Activated T-helper 1 cell treated with anti-CD3 and anti-CD28 coated beads, Interleukin-2, amount 50 U/mL, for 16 hours (primary cell): ENCODE data around the gene VAV2.
"Not testable (repeated sequence)": the region's sequence is repeated elsewhere in the genome, so short reads cannot be mapped to it uniquely, and the experiment has no call there.

Experiments
- DNase-seq, 2 donors: peaks; one replicate each; pipeline ENCODE4 v3.0.0-alpha.2; 2020; ENCODE audit warnings: low read depth in 1 of 2, low spot score in 1 of 2

VAV2 gene

GRCh38 chr9:133924453-133924852, 67.7 kb downstream of the VAV2 start:
- no peak for DNase-seq

- DNase-seq: not testable (repeated sequence)
Observed at GRCh38 chr9:133923608-133924007, 68.5 kb downstream of the VAV2 start.

- no peak for DNase-seq
Observed at GRCh38 chr9:133921866-133922265, 70.3 kb downstream of the VAV2 start.

GRCh38 chr9:133920471-133920870, 71.7 kb downstream of the VAV2 start:
- no peak for DNase-seq

- no peak for DNase-seq
Observed at GRCh38 chr9:133919253-133920115, 72.6 kb downstream of the VAV2 start.

GRCh38 chr9:133918111-133918813, 73.9 kb downstream of the VAV2 start:
- no peak for DNase-seq

- DNase-seq: no peak
Observed at GRCh38 chr9:133917375-133917774, 74.7 kb downstream of the VAV2 start.

- no peak for DNase-seq
Observed at GRCh38 chr9:133916159-133916541, 76.0 kb downstream of the VAV2 start.

GRCh38 chr9:133915534-133916158, 76.5 kb downstream of the VAV2 start:
- no peak for DNase-seq

- no peak for DNase-seq
Observed at GRCh38 chr9:133914442-133915342, 77.4 kb downstream of the VAV2 start.

GRCh38 chr9:133913571-133914369, 78.4 kb downstream of the VAV2 start:
- no peak for DNase-seq

GRCh38 chr9:133910855-133911514, 81.1 kb downstream of the VAV2 start:
- no peak for DNase-seq

GRCh38 chr9:133906932-133907910, 84.9 kb downstream of the VAV2 start:
- DNase-seq: no peak

GRCh38 chr9:133906218-133906617, 85.9 kb downstream of the VAV2 start:
- no peak for DNase-seq

GRCh38 chr9:133905493-133905892, 86.6 kb downstream of the VAV2 start:
- DNase-seq: no peak

- no peak for DNase-seq
Observed at GRCh38 chr9:133904346-133905090, 87.6 kb downstream of the VAV2 start.

- DNase-seq: no peak
Observed at GRCh38 chr9:133901184-133901835, 90.8 kb downstream of the VAV2 start.
